ENCODE measurements around the gene PSKH1.

Gene PSKH1

DNA sequence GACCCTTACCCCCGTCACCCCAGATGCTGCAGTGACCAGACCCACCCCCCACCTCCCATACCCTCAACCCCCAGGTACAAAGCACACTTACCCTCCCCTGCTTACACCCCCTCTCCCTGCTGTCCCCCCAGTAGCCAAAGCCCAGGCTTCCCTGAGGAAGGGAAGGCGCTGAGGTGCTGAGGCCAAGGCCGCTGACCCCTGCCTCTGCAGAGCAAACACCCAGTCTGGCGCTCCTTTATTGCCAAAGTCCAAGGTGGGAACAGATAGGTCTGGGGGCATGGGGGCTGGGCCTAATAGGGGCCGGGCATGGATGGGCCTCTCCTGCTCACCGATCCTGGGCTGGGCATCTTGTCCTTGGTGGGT is 50.2 kb downstream of the PSKH1 start:
- DNase-seq (ENCODE audit: extremely low read depth, insufficient read length) = no peak
- Histone ChIP-seq H3K4me3 (replicated peaks; ENCODE audit: low read depth, low read length) (no peak overlapping the region), H3K36me3 (ENCODE audit: control insufficient read depth, insufficient read depth, low read length) (peaks cover 43% of the 10 kb centered on the region), H3K27me3 (replicated peaks; ENCODE audit: control insufficient read depth, insufficient read depth, low read length) (no peaks in the 10 kb centered on the region)
- TF ChIP-seq, protein P1, sequence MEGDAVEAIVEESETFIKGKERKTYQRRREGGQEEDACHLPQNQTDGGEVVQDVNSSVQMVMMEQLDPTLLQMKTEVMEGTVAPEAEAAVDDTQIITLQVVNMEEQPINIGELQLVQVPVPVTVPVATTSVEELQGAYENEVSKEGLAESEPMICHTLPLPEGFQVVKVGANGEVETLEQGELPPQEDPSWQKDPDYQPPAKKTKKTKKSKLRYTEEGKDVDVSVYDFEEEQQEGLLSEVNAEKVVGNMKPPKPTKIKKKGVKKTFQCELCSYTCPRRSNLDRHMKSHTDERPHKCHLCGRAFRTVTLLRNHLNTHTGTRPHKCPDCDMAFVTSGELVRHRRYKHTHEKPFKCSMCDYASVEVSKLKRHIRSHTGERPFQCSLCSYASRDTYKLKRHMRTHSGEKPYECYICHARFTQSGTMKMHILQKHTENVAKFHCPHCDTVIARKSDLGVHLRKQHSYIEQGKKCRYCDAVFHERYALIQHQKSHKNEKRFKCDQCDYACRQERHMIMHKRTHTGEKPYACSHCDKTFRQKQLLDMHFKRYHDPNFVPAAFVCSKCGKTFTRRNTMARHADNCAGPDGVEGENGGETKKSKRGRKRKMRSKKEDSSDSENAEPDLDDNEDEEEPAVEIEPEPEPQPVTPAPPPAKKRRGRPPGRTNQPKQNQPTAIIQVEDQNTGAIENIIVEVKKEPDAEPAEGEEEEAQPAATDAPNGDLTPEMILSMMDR (IDR thresholded peaks at IDR 0.05; ENCODE audit: insufficient read depth, low read length, poor library complexity, severe bottlenecking) = no peak

- Histone ChIP-seq H3K36me3 (ENCODE audit: control insufficient read depth, insufficient read depth, low read length) (peaks cover 48% of the 10 kb centered on the region), H3K27me3 (replicated peaks; ENCODE audit: control insufficient read depth, insufficient read depth, low read length) (no peaks in the 10 kb centered on the region), H3K4me3 (replicated peaks; ENCODE audit: low read depth, low read length) (no peak within 1 kb of the TSS)
- TF ChIP-seq, protein P1 (IDR thresholded peaks at IDR 0.05; ENCODE audit: insufficient read depth, low read length, poor library complexity, severe bottlenecking) = no peak
- DNase-seq (ENCODE audit: extremely low read depth, insufficient read length) = peak; percentile 10
Observed at GRCh38 chr16:67943619-67944504, 50.8 kb downstream of the PSKH1 start, which contains the start of gene LCAT. TSS of gene LCAT (minus strand) at chr16:67944120. CDS start at chr16:67944101, 19 bp downstream.

GRCh38 chr16:67944690-67945391 is 51.8 kb downstream of the PSKH1 start:
- peak; percentile 21 for DNase-seq (ENCODE audit: extremely low read depth, insufficient read length)
- TF ChIP-seq, protein P1 (IDR thresholded peaks at IDR 0.05; ENCODE audit: insufficient read depth, low read length, poor library complexity, severe bottlenecking) = no peak
- Histone ChIP-seq H3K27me3 (replicated peaks; ENCODE audit: control insufficient read depth, insufficient read depth, low read length) (no peaks in the 10 kb centered on the region), H3K36me3 (ENCODE audit: control insufficient read depth, insufficient read depth, low read length) (peaks cover 43% of the 10 kb centered on the region), H3K4me3 (replicated peaks; ENCODE audit: low read depth, low read length) (no peak overlapping the region)

DNA sequence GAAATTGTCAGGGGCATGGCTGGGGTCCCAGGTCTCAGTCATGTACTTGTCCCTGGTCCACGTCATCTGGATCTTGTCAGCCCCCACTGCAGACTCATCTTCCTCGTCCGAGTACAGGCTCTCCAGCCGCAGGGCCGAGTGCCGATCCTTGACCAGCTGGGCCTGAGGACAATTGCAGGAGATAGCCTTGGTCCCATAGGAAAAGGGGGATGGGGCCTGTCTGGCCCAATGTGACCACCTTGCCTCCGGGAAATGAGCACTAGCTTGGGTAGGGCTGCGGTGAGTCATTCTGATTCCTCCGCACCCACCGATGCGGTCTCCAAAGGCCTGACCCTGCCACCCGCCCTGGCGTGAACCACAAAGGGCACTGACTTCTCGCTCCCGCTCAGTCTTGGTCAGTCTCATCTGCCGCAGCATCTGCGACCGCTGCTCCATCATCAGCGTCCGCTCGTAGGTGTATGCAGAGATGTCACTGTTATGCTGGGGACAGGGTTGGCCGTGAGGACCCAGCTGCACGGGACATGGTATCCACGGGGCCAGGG is 52.4 kb downstream of the PSKH1 start:
- H3K4me3 ChIP-seq (replicated peaks; ENCODE audit: low read depth, low read length) = no peak overlapping the region
- peak; percentile 13 for DNase-seq (ENCODE audit: extremely low read depth, insufficient read length)
- TF ChIP-seq, protein P1 (IDR thresholded peaks at IDR 0.05; ENCODE audit: insufficient read depth, low read length, poor library complexity, severe bottlenecking) = no peak
- H3K27me3 ChIP-seq (replicated peaks; ENCODE audit: control insufficient read depth, insufficient read depth, low read length) = no peaks in the 10 kb centered on the region
- H3K36me3 ChIP-seq (ENCODE audit: control insufficient read depth, insufficient read depth, low read length) = peaks cover 43% of the 10 kb centered on the region

DNA sequence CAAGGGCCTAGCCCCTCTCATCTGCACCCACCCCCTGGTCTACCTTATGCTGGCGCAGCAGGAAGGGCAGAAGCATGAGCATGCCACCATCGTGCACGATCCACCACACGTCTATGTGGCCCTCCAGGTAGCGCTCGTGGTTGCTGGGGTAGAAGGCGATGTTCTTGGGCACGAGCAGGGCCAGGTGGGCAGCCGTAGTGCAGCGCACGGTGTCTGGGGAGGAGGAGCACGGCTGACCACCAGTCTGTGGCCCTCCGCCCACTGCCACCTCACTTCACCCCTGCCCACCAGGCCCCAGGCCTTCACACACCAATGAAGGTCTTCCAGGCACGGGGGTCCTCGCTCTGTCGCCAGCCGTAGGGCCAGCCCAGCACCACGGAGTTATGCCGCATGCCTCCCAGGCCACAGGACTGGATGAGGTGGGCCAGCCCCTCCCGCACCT is 53.1 kb downstream of the PSKH1 start:
- H3K4me3 ChIP-seq (replicated peaks; ENCODE audit: low read depth, low read length) = no peak overlapping the region
- no peaks in the 10 kb centered on the region for H3K27me3 ChIP-seq (replicated peaks; ENCODE audit: control insufficient read depth, insufficient read depth, low read length)
- TF ChIP-seq, protein P1 (IDR thresholded peaks at IDR 0.05; ENCODE audit: insufficient read depth, low read length, poor library complexity, severe bottlenecking) = no peak
- H3K36me3 ChIP-seq (ENCODE audit: control insufficient read depth, insufficient read depth, low read length) = peaks cover 49% of the 10 kb centered on the region
- no peak for DNase-seq (ENCODE audit: extremely low read depth, insufficient read length)
